Tibial nerve (tissue), 4 donors: Measurements from ENCODE around the gene SENP3. TPM values are rescaled to one million over a fixed set of nuclear protein-coding genes. Genes with fewer than 3 reads are reported as not detected.
A peak's percentile ranks its signal among the peaks of the same experiment; 100 is the strongest.

ENCODE experiments used
- DNase-seq, 2 donors: peaks; one replicate each; pipeline ENCODE4 v3.0.0-alpha.2; 2019; ENCODE audit warnings: low spot score in 2 of 2
- H3K27ac ChIP-seq, 4 donors: fragments of 200-600 bp; sonication (generic) in 3 of 4; one replicate each; pipeline ENCODE4 v1.5.1; 2017 to 2019; ENCODE audit warnings: mild to moderate bottlenecking in 1 of 4
- H3K27me3 ChIP-seq, 2 donors: fragments of 200-600 bp; sonication (generic) in 1 of 2; one replicate each; pipeline versions ENCODE4 v1.5.1 to v1.6.0; 2017 to 2019
- H3K36me3 ChIP-seq, 3 donors: fragments of 200-600 bp; sonication (generic); one replicate each; pipeline ENCODE4 v1.5.1; 2018 to 2019
- H3K4me1 ChIP-seq, 4 donors: fragments of 200-600 bp; sonication (generic) in 3 of 4; one replicate each; pipeline ENCODE4 v1.5.1; 2017 to 2019
- H3K4me3 ChIP-seq, 4 donors: fragments of 200-600 bp; sonication (generic) in 3 of 4; one replicate each; pipeline ENCODE4 v1.5.1; 2017 to 2019; ENCODE audit warnings: mild to moderate bottlenecking in 1 of 4, moderate library complexity in 1 of 4
- H3K9me3 ChIP-seq, 4 donors: fragments of 200-600 bp; sonication (generic) in 3 of 4; one replicate each; pipeline ENCODE4 v1.5.1; 2017 to 2019
- EP300 ChIP-seq, 2 donors: sonication (generic); formaldehyde crosslinking; IDR thresholded peaks; one replicate each; pipeline ENCODE4 v1.6.1; 2017; ENCODE audit warnings: antibody characterized with exemption in 2 of 2, mild to moderate bottlenecking in 1 of 2
- POLR2A ChIP-seq, 2 donors: fragments of 450-650 bp; IDR thresholded peaks; one replicate each; pipeline ENCODE4 v1.6.1; 2017; ENCODE audit warnings: antibody characterized with exemption in 2 of 2, mild to moderate bottlenecking in 2 of 2, moderate library complexity in 2 of 2
- WGBS, 2 donors: methylation state at CpG; one replicate each; pipeline ENCODE4 v1.1.5; 2018; 5-methylcytosine and 5-hydroxymethylcytosine counted together
- total RNA-seq, 4 donors: library from RNA; depleted of rRNA; stranded (reverse); fragments of >200 nt; gene quantifications; one replicate each; pipeline ENCODE4 v1.1.0, GENCODE V29; 2016
- TF ChIP-seq, protein P1 (sequence below), 5 experiments: fragments of 200-600 bp in 3 of 5; fragments of 450-650 bp in 2 of 5; sonication (generic) in 3 of 5; IDR thresholded peaks; one replicate each; pipeline ENCODE4 v1.5.1; 2016 to 2019; ENCODE audit warnings: antibody characterized with exemption in 5 of 5, mild to moderate bottlenecking in 3 of 5, moderate library complexity in 2 of 5

SENP3 gene
- total RNA-seq, 4 donors from 2014 or later: 54.3 to 75.4 (median 59.0) TPM

DNA sequence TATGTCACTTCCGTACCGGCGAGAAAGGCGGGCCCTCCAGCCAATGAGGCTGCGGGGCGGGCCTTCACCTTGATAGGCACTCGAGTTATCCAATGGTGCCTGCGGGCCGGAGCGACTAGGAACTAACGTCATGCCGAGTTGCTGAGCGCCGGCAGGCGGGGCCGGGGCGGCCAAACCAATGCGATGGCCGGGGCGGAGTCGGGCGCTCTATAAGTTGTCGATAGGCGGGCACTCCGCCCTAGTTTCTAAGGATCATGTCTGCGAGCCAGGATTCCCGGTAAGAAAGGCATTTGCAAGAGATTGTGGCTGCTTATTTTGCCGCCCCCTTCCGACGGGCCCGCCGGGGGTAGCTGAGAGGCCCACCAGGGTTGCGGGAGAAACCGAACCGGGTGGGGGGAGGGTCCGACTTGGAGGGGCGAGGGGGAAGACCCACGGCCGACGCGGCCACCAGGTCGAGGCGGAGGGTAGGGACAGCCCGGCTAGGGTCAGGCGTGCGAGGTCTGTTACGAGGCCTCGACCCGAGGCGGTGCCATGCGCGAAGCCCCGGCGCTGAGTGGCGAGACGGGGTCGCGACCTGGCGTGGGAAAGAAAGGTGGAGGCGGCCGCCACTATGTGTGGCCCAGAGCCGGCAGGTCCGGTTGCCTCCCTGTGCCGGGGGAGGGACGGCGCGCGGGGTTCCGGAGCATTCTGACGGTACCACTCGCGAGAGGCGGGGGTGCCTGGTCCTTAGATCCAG, 11.0 kb downstream of the SENP3 start:
- Histone ChIP-seq H3K36me3 (peaks cover 0 to 72% (median 30%) of the 10 kb centered on the region in 3 donors), H3K4me3 (peak overlapping the region; percentile 96 to 98 (median 97)), H3K4me1 (peaks cover 0 to 52% (median 27%) of the 10 kb centered on the region in 4 donors), H3K9me3 (no peaks in the 10 kb centered on the region), H3K27me3 (no peaks in the 10 kb centered on the region), H3K27ac (peak overlapping the region; percentile 98 to 100 (median 100))
- 0 to 1% methylated on average over 8 to 59 of the region's 73 CpGs for WGBS, 2 donors
- peak; percentile 99 for DNase-seq
- peak; percentile 98 to 99 for TF ChIP-seq POLR2A (IDR thresholded peaks at IDR 0.05)
- peak; percentile 4 to 99 for TF ChIP-seq EP300 (IDR thresholded peaks at IDR 0.05)
- TF ChIP-seq, protein P1, sequence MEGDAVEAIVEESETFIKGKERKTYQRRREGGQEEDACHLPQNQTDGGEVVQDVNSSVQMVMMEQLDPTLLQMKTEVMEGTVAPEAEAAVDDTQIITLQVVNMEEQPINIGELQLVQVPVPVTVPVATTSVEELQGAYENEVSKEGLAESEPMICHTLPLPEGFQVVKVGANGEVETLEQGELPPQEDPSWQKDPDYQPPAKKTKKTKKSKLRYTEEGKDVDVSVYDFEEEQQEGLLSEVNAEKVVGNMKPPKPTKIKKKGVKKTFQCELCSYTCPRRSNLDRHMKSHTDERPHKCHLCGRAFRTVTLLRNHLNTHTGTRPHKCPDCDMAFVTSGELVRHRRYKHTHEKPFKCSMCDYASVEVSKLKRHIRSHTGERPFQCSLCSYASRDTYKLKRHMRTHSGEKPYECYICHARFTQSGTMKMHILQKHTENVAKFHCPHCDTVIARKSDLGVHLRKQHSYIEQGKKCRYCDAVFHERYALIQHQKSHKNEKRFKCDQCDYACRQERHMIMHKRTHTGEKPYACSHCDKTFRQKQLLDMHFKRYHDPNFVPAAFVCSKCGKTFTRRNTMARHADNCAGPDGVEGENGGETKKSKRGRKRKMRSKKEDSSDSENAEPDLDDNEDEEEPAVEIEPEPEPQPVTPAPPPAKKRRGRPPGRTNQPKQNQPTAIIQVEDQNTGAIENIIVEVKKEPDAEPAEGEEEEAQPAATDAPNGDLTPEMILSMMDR (IDR thresholded peaks at IDR 0.05): peak in 2 of 5 experiments; percentile 48 to 54

DNA sequence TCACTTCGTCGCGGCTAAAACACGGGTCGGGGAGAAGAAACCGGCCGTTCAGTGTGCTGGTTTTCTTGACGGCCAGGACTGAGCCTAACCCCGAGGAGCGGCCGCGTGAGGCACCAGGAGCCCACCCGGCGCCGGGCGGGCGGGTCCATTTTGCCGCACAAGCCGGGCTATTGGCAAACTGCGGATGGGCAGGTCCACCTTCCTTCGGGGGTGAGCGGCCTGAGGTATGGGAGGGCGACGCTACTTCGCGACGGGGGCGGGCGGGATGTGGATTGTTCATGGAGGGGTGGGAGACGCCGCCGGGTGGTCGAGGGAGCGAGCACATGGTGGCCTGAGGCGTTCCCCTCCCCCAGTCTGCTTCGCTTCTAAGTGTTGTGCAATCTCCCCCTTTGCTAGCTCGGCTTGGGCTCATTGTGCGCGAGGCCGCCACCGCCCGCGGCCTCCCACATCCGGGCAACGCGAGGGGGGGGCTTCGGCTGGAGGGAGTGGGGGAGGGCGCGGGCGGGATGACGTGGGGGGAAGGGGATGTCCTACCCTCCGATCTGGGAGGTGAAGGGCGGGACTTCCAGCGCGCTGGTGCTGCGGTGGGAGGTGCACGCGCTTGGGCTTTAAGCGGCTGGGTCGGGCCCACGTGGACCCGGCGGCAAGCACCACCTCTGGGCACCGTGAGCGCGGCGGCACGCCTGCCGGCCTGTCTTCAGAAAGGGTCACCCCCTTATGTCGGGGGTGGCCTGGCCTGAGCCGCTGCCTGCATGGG, 11.8 kb downstream of the SENP3 start:
- Histone ChIP-seq H3K4me1 (peaks cover 0 to 59% (median 27%) of the 10 kb centered on the region in 4 donors), H3K27me3 (no peaks in the 10 kb centered on the region), H3K4me3 (peak overlapping the region; percentile 96 to 98 (median 97)), H3K27ac (peak overlapping the region; percentile 98 to 100 (median 100)), H3K9me3 (no peaks in the 10 kb centered on the region), H3K36me3 (peaks cover 0 to 74% (median 34%) of the 10 kb centered on the region in 3 donors)
- 0 to 1% methylated on average over 24 of the region's 71 CpGs for WGBS, 2 donors
- TF ChIP-seq POLR2A (IDR thresholded peaks at IDR 0.05) (peak; percentile 32 to 78), EP300 (IDR thresholded peaks at IDR 0.05) (peak; percentile 76 to 95)
- TF ChIP-seq, protein P1 (IDR thresholded peaks at IDR 0.05): peak in 1 of 5 experiments; percentile 26
- peak; percentile 78 to 80 for DNase-seq

DNA sequence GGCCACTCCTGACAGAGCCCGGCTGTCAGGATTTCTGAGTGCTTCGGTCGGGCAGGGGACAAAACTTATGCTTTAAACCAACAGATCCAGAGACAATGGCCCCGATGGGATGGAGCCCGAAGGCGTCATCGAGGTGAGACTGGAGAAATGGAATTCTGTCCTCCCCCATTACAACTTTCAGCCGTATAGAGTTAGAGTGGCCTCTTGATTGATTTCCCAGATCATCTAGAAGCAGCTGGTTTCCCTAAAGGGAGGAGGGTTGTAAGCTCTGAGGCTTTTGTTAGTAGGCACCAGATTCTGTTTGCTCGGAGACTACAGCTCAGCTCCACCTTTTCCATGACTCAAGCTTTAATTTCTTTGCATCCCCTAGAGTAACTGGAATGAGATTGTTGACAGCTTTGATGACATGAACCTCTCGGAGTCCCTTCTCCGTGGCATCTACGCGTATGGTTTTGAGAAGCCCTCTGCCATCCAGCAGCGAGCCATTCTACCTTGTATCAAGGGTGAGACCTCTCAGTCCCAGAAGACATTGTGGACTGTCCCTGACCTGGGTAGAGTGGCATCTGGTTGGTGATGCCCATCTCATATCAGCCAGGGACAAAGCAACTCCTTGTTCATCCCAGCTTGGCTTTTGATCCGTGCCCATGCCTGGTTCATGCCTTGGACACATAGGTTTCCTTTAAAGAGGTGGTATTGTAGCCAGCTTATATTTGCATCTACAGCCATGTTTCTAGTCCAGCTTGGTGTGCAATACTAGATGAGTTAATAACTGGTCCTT, 12.6 kb downstream of the SENP3 start:
- H3K4me1 ChIP-seq: peaks cover 0 to 66% (median 32%) of the 10 kb centered on the region in 4 donors
- H3K27me3 ChIP-seq: no peaks in the 10 kb centered on the region
- peak overlapping the region; percentile 98 to 100 (median 100) for H3K27ac ChIP-seq
- no peaks in the 10 kb centered on the region for H3K9me3 ChIP-seq
- no peak for DNase-seq
- peak overlapping the region; percentile 96 to 98 (median 97) for H3K4me3 ChIP-seq
- 14 to 21% methylated on average over 14 of the region's 15 CpGs for WGBS, 2 donors
- TF ChIP-seq POLR2A (IDR thresholded peaks at IDR 0.05) (no peak), EP300 (IDR thresholded peaks at IDR 0.05) (no peak)
- H3K36me3 ChIP-seq: peaks cover 4 to 76% (median 34%) of the 10 kb centered on the region in 3 donors

DNA sequence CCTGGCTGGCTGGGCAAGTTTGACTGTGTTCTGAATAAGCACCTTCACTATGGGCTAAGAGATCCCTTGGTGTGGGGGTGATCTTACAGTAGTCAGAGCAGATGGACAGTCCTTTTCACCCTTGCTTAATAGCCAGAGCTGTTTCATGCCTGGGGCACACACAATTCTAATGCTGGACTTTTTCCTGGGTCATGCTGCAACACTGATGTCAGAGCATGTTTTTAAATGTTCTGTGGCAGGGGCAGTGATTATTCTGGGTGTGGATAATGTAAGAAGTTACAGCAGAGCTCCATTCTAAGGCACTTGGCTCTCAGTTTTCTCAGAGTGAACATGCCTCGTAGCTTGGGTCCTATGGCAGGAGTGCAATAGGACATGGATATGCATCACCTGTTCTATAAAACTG, 13.8 kb downstream of the SENP3 start:
- H3K9me3 ChIP-seq: no peaks in the 10 kb centered on the region
- H3K4me3 ChIP-seq: no peak overlapping the region
- no peak for TF ChIP-seq EP300 (IDR thresholded peaks at IDR 0.05)
- WGBS, 2 donors: 86 to 100% methylated on average over 1 of the region's 1 CpG
- H3K4me1 ChIP-seq: peaks cover 0 to 77% (median 42%) of the 10 kb centered on the region in 4 donors
- peak overlapping the region in 2 of 4 donors; percentile 48 to 55 for H3K27ac ChIP-seq
- H3K27me3 ChIP-seq: no peaks in the 10 kb centered on the region
- DNase-seq: no peak
- peaks cover 4 to 72% (median 29%) of the 10 kb centered on the region in 3 donors for H3K36me3 ChIP-seq

DNA sequence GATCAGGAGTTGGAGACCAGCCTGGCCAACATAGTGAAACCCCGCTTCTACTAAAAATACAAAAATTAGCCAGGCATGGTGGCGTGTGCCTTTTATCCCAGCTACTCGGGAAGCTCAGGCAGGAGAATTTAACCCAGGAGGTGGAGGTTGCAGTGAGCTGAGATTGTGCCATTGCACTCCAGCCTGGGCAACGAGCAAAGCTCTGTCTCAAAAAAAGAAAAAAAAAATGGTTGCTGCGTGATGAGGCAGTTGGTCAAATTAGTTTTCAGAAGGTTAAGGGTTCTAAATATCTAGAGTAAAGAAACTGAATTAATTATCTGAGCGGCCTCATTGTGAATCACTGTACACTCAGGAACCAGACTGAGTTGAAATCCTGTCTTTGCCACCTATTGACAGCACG, 14.2 kb downstream of the SENP3 start:
- 67 to 70% methylated on average over 7 of the region's 7 CpGs for WGBS, 2 donors
- TF ChIP-seq EP300 (IDR thresholded peaks at IDR 0.05) (no peak), POLR2A (IDR thresholded peaks at IDR 0.05) (no peak)
- TF ChIP-seq, protein P1 (IDR thresholded peaks at IDR 0.05): no peak
- Histone ChIP-seq H3K36me3 (peaks cover 4 to 72% (median 27%) of the 10 kb centered on the region in 3 donors), H3K4me3 (no peak overlapping the region), H3K4me1 (peaks cover 0 to 81% (median 45%) of the 10 kb centered on the region in 4 donors), H3K9me3 (no peaks in the 10 kb centered on the region), H3K27me3 (no peaks in the 10 kb centered on the region), H3K27ac (peak overlapping the region in 2 of 4 donors; percentile 48 to 55)
- no peak for DNase-seq
